Putamen (tissue), 1 donor: ENCODE measurements around the gene SAMD13.
"Not testable (repeated sequence)": the region's sequence is repeated elsewhere in the genome, so short reads cannot be mapped to it uniquely, and the experiment has no call there.

Experiments used
- DNase-seq: peaks from one replicate; pipeline ENCODE4 v3.0.0-alpha.2; 2016; ENCODE audit warnings: low spot score

SAMD13 gene

DNA sequence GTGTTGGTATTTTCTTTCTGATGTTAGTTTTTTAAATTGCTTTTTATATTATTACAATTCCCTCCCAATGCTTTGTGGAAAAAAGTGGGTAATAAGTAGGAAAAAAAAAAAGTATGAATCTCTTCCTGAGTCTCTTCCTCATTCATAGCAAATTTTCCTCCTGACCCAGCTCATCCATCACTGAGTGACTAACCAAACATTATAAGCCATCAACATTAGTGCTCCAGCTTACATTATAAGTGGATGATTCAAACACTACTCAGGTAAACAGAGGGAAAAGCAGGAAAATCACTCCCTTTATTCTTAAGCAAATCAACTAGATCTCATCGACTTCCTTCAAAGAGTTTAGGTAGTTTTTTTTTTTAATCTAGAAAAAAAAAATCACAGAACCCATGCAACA lies 15.4 kb upstream of the SAMD13 start:
- DNase-seq = no peak

DNA sequence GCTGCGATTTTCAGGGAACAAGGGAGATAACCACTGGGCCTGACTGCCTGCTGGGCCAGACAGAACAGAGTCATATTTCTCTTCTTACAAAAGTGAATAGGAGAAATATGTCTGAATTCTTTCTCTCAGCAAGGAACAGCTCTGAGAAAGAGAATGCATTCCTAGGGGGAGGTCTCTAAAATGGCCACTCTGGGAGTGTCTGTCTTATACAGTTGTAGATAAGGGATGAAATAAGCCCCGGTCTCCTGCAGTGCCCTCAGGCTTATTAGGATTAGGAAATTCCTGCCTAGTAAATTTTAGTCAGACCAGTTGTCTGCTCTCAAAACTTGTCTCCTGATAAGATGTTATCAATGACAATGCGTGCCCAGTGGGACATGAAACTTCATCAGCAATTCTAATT lies 14.1 kb upstream of the SAMD13 start:
- DNase-seq = not testable (repeated sequence)

DNA sequence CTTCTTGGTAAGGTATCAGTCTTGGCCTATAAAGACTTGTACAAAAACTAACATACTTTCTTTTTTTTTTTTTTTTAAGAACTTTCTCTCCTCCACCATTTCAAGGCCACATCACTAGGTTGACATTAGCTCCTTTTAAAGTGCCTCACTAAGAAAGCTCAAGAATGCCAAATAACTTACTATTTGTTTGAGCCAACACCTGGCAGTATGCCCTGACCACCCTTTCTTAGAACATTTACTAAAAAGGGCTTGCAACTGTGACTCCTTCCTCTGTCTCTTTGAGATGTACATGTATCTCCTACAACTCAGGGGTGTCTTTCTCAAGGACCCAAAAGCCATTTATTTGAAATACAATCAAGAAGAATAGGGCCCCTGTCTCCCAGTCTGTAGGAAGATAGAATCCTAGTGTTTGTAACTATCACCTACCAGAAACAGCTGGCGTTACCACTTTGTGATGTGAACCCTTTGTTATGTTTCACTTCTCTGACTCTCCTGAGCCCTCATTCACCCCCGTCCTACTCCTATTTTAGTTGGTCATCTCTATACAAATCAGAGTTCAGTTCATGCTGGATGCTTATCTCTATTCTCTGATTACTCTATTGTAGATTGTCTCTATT lies 12.2 kb upstream of the SAMD13 start:
- no peak for DNase-seq

DNA sequence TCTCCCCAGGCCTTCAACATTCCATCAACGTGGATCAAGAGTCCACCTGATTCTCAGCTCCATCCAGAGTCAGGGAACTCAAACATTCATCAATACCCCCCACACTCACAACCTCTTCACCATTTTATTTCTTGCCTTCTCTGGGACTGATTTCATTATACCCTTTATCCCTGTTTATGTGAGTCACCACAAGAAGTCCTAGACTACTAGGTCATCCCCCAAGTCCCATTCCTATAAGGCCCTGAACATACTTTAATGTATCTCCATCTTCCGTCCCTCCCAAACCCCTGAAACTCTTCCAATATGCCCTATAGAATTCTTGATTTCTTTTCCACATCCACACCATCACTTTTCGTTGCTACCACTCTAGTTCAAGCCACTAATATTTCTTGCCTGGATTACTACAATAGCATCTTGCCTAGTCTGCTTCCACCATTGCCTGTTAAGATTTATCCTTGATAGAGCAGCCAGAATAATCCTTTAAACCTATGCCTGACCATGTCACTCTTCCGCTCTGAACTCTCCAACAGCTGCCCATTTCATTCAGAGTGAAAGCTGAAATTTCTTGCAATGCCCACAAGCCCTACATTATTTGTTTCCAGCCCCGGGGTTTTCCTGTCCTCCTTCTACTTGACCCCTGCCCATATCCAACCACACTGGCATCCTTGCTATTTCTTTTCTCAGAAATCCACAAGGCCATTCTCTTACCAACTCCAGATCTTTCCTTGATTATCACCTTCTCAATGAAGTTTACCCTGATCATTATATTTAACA lies 9.4 kb upstream of the SAMD13 start:
- no peak for DNase-seq

DNA sequence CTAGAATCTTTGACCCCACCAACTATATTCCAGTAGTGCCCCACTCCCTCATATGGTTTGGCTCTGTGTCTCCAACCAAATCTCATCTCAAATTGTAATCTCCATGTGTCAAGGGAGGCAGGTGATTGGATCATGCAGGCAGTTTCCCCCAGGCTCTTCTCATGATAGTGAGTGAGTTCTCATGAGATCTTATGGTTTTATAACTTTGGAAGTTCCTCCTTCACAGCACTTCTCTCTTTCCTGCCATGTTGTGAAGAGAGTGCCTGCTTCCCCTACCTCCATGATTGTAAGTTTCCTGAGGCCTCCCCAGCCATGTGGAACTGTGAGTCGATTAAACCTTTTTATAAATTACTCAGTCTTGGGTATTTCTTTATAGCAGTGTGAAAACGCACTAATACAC lies 7.7 kb upstream of the SAMD13 start:
- DNase-seq = no peak

DNA sequence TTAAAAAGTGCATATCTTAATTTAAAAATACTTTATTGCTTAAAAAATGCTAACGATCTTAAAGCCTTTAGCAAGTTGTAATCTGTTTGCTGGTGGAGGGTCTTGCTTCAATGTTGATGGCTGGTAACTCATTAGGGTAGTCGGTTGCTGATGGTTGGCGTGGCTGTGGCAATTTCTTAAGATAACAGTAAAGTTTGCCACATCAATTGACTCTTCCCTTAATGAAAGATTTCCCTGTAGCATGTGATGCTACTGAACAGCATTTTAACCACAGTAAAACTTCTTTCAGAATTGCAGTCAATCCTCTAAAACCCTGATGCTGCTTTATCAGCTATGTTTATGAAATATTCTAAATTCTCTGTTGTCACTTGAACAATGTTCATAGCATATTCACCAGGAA lies 6.8 kb upstream of the SAMD13 start:
- DNase-seq = no peak

DNA sequence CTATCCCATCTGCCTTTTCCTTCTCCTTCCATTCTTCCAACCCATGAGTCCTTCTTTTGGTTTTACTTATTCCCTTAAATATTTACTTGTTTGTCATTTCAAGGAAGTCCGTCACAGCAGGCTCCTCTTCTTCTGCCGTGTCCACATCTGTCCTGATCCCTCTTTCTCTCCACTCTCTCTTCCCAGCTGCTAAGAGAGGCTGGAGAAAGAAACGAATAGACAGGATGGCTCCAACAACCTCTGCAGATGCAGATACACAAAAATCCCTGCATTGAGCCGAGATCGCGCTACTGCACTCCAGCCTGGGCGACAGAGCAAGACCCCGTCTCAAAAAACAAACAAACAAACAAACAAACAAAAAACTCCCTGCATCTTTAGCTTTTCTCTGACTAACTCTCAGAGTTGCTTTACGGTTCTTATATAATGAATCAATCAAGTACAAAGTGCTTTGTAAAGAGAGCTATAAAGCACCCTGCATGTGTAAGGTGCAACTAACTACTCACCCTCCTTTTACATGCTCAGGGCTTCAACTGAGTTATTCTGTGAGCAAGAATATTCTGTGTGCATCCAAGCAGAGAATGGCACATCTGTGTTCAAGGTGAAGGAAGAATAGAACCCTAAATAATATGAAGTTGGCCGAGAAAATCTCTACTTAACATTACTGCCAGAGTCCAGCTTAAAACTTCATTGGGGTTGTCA lies 3.8 kb upstream of the SAMD13 start:
- peak; percentile 18 for DNase-seq

DNA sequence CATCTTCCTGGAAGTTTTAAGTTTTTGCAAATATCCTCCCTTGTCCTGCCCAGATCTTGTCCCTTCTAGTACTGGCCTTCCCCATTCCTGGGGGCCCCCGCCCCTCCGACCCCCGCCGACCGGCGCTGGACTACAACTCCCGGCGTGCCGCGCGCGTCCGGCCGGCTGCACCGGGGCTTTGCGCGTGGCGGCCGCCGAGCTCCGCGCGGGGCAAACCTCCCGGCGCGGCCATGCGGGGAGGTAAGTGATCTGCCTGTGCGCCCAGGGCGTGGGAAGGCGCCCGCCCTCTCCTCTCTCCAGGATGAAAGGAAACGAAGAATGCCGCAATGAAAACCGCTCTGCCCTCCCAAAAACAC lies 3.2 kb upstream of the SAMD13 start:
- DNase-seq = peak; percentile 75

DNA sequence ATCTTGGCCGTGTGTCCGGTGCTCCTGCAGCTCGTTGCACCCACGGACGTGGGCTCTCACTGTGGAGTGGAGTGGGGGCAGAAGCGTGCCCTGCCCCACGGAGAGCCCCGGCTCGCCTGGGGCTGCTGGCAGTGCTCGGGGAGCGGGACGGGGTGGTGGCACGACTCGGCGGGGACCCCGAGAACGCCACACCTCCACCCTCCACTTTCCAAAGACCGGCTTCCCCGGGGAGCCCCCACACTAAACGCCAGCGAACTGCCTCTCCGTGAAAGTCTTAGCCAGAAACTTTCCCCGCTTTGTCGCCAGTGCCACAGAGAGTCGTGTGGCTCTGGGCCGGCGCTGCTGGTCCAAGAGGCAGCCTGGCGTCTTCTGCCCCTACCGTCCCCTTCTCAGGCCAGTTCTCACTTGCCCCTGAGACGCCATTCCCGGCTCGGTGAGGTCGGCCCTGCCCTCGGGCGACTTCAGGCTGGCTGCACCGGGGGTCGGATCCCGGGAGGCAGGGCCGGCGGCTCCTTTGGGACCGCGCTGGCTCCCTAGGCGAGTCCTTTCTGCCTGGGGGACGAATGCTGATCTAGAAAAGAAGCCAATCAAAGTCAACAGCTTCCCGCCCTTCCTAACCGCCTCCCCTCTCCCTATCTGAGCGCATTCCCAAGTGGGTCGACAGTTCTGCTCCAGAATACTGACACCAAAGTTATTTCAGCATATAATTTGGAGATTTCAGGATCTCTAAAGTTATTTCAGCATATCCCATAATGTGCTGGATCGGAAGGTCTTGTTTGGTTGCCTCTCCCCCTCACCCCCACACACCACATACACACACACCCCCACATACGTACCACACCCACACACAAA lies 2.6 kb upstream of the SAMD13 start:
- peak; percentile 55 for DNase-seq

DNA sequence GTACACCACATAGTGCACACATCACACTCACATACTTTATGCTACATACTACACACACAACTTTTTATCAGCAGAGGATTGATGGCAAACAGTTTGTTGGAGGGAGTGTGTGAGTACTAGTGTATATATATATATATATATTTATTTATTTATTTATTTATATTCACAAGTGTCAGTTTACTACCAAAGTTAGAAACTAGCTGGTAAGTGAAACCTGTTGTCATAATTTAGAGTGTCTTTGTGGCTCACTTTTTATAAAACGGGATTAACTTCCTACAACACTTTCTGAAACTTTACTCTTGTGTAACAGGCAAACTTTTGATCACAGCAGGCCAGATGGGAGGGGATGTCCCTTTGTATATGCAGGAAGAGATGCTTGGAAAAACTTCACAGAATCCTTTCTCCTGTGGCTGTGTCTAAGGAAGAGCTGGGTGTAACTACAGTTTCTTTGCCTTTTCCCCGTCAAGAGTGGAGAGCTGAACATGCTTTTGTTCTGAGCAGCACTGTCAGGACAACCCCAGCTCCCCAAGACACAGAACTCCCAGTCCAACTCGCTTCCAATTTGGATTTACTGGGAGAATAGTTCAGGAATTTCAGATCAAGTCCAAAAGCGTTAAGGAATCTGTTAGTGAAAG lies 1.9 kb upstream of the SAMD13 start:
- DNase-seq = peak; percentile 32

DNA sequence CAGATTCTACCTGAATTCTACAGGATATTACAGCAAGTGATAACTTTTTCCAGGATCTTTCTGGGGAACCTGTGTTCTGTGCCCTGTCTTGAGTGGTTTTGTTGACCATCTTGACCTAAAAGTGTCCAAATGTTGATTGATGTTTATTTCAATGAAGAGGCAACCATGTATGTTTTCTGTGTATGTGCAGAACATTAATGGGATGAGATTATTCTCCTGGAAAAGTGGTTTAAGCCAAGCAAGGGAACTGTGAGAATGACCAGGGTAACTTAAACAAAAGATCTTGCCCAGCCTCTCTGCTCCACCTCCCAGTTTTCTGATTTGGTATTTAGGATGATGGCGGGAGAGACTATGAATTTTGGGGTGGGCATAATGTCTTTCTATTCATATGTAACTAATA lies 1.0 kb upstream of the SAMD13 start:
- DNase-seq = peak; percentile 14

DNA sequence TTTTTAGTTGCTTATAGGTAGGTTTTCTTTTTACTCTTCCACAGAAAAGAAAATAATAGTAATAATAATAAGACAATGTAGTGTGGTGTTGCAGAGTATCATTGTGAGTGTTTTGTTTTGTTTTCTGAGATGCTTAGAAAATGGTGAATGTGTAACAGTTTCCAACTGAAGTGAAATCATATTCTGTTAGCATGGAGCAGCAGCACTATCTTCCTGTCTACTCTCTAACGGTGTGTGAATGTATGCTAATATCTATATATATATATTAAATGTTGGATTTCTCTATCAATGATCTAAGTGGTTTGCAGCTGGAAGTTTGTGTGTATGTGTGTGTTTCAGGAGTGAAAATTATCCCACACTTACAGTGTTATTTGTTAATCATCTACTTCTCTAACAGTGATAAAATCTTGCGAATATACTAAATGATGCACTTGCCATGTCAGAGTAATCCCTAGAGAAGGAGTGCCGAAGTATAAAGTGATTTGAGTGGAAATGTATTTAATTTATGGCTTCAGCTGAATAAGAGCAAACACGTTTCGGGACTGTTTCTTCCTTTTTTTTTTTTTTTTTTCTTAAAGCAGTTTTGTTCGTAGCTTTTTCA lies 377 bp downstream of the SAMD13 start:
- DNase-seq = peak; percentile 19

DNA sequence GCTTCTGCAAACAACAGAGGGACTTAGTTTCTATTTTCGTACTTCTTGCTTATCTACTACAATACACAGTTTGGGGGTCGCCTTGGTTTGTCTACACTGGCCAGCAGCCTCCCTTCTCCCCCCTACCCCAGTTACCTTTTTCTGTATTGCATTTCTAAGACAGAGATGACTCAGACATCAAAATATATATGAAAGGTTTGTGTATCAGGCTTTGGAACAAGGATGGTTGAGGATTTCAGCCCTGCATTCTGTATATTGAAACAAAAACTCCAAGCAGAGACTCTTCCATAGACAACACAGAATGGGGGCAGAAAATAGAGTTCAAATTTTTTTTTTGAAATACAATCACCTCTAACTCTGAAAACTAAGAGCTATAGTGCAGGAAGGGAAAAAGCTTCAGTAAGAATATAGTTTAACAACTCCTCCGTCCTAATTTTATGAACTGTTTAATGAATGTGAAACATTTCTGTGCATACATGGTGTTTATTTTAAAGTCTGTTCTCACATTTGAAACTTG lies 1.9 kb downstream of the SAMD13 start:
- DNase-seq = peak; percentile 24

DNA sequence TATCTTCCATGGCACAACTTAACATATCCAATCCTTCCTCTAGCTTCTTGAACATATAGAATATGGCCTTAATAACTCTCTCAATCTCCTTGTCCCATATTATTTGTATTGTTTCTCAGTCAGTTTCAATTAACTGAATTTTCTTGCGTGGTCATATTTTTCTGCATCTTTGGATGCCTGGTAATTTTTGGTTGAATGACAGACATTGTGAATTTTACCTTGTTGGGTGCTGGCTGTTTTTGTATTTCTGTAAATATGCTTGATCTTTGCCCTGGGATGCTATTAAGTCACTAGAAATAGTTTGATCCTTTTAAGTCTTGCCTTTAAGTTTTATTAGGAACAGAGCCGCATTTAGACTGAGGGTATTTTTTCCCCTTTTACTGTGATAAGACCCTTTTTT lies 5.9 kb downstream of the SAMD13 start:
- DNase-seq = no peak

DNA sequence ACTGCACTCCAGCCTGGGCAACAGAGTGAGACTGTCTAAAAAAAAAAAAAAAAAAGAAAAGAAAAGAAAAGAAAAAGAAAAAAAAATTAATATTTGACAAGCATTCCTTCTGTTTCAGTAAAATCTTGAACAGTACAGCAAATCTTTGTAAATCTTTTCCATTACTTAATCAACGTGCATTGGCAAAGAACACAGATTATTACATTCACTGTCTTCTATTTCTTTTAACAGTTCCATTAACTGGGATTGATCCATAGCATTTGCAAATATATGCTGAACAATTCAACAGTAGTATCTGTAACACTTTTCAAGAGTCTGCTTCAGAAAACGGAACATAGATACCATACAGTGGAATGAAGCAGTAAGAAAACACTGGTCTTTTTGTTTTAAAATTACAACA lies 9.8 kb downstream of the SAMD13 start:
- DNase-seq = no peak

DNA sequence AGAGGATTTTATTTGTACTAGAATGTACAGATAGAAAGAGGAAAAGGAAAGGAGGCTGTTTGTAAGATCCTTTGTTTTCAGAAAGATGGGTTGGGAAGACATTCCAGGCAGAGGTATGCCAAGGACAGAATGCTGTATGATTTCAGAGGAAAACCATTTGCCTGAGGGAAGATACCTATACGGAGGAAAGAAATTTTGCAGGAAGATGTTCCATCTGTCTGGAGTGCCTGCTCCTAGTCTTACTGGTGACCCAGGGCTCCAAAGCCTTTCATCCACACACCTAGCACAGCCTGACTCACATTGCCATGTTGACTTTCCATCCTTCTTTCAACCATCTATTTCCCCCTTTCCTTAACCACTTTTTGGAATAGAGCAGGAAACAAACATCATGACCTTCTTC lies 18.2 kb downstream of the SAMD13 start:
- DNase-seq = no peak

DNA sequence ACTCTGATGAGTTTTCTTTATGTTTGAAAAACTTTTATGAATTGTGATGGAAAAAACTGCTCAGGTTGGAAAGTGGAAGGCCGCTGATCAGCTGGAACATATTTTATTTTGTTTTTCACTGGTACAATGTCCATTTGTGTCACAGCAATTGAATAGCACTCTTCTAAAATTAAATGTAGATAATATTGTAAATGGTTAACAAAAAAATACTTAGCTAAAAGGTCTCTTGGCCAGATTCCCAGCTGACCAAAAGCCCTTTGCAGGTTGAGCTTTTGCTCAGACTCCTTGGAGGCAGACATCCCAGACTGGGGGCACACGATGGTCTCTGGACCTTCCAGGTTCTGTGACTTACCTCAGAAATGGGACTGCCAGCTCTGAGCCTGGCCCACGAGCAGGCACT lies 26.3 kb downstream of the SAMD13 start:
- no peak for DNase-seq

DNA sequence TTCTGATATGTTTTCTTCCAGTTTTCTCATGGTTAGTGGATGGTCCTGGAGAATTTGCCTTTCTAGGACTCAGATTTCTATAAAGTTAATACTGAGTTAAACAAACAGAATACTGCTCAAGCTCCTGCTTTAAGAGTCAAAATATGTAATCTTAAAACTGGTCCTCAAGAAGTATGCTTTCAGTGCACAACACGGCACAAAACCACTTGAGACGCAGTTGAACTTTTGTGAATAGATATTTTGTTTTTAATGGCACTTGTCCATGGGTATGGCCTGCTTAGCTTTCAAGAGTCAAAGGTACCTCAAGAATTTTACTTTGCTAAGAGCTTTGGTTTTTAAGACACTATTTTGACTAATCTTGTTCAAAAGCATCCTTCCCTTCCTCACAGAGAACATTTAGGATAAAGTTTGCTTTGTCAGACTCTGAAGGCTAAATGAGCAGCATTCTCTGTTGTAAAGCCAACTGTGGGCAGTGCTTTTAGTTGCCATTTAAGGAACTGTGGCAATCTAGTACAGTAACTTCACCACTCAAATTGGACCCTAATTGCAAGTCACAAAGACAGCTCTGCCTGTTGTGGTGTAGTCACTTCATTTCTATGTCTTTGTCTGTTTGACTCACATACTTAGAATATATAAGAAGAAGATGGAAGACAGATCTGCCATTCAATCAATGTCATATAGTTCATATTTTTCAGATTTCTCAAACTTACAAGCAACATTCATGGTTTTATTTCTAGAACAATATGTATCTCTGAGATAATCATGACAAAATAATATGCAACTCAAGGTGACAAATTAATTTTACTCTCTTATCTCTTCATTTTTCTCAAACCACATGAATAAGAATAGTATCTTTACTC lies 28.8 kb downstream of the SAMD13 start:
- DNase-seq = no peak

DNA sequence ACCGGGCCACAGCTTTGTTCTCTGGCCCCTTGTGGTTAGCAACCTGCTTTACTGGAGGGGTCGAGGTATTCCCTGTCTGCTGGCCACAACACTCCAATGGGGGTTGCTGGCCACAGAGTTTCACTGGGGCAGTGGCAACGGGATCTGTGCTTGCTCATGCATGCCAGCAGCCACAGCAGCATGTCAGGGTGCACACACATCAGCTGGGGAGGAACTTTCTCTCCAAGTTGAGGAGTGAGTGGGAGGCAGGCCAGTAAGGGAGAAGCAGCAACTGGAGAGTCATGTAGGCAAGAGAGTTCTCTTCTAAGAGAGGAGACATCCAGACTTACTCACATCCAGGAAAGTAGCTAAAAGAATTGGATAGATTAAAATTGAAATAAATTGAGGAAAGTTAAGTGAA lies 38.0 kb downstream of the SAMD13 start:
- DNase-seq = no peak

DNA sequence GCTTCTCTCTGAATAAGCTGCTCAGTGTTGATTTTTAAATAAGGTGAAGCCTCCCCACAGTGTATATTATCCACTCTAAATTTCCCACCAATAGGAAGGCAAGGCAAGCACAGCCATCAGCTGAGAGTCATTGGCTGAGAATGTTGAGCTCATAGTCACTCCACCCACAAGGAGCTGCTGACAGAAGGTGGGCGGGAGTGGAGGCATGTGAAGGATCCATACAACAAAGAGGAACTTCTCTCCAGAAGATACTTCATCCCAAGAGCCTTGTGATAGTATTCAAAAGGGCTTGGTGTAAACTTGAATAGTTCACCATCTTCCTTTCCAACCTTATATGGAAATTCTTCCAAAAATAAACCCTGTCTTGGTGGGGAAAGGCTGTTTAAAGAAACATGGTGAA lies 42.8 kb downstream of the SAMD13 start:
- DNase-seq = no peak
